Measurements from ENCODE around the gene CDCA4. TPM values are rescaled to one million over a fixed set of nuclear protein-coding genes. Genes with fewer than 3 reads are reported as not detected.

The CDCA4 gene
- polyA plus RNA-seq, 3 donors, result 17.4 to 19.3 (median 18.7) TPM

- DNase-seq (ENCODE audit: low read depth in 3 of 3, low spot score in 2 of 3), result no peak
Measured at GRCh38 chr14:104978746-104979691, 41.9 kb downstream of the CDCA4 start.

GRCh38 chr14:104977681-104978653 is 42.9 kb downstream of the CDCA4 start, which contains the start of gene AHNAK2:
AHNAK2 (minus strand) TSS chr14:104978374; CDS start chr14:104978237, 137 bp downstream.
- DNase-seq (ENCODE audit: low read depth in 3 of 3, low spot score in 2 of 3), result no peak

DNA sequence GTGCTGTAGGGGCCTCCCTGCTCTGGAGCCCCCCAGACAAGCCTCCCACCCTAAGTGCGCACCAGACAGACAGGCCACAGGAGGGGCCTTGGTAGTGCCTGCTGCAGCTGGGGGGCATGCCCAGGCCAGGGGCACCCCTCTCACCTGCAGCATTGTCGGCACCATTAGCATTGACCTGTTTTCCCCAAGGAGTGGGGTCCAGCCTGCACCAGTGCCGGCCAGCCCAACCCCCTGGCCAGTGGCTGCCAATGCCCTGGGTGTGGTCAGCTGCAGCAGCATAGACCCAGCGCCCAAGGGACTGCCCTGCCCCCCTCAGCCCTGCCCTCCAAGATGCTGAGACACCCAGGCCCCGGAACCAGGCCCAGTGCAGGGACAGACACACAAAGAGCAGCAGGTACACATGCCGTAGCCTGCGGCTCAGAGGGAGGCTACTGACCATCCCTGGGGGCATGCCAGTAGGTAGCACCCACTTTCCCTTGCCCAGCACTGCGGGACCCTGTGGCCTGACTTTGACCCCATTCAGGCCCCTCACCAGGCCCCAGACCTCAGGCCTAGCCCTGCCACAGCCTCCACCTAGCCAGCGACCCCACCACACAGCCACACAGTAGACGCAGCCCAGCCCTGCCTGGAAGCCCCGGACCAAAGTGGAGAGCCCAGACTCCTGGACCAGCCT is 43.7 kb downstream of the CDCA4 start:
- no peak for DNase-seq (ENCODE audit: low read depth in 3 of 3, low spot score in 2 of 3)

DNA sequence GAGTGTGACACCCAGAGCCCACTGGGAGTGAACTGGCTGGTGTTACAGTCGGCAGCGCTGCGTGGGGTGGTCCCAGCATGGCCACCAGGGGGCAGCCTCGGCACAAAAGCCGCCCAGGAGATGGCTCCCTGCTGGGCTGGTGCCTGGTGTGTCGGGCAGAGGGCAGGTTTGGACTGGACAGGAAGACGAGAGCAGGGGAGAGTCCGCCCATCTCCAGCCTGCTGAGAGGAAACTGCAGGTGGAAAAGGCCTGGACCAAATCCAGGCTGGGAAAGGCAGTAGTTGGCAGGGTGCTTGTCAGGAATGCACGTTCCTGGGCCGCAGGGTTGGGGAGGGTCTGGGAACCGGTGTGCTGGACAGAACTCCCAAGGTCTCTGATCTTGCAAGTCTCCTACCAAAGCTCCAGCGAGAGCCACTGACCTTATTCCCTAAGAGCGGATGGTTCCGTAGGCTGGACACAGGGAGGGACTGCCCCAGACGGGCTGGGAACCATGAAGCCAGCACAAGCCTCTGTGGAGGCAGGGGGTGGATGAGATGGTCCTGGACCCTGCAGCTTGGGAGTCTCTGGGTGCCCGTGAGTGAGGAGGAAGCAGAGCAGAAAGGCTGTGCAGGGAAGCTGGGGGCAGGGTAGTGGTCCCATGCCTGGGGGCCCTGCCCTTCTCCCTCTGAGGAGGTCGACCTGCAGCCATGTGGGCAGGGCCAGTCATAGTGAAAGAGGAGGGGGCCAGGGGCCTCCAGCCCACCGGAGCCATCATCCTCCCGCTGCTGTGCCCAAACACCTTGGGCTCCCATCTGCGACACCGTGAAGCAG is 44.5 kb downstream of the CDCA4 start:
- no peak for DNase-seq (ENCODE audit: low read depth in 3 of 3, low spot score in 2 of 3)

- no peak for DNase-seq (ENCODE audit: low read depth in 3 of 3, low spot score in 2 of 3)
Measured at GRCh38 chr14:104975481-104976197, 45.2 kb downstream of the CDCA4 start.

DNA sequence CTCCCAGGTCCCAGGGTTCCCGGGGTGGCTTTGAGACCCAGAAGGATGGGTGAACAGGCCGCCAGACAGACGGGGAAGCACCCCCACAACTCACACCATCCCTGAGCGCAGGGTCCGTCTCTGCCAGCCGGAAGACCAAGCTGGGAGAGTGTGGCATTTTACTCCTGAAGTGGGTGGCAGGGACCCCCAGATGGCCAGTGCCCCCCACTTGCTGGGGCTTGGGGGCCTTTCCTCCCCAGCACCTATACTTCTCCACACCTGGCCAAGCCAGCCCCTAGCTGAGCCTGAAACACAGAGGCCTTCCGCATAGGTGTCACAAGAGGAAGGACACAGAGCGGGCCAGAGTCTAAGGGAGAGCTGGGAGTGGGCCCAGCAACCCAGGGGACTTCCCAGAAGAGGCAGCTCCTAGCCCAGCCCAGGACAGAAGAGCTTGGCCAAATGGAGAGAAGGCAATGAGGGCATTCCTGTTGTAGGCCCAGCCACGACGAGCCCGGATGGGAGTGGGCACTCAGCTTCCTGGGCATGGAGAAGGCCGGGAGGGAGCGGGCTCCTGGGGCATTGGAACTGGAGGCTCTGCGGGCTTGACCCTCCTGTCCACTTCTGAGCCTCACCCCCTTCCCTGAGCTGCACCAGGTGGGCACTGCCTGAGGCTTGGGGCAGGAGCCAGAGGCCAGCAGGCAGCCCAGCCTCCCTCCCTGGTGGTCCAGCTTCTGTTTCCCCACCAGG is 46.1 kb downstream of the CDCA4 start:
- DNase-seq (ENCODE audit: low read depth in 3 of 3, low spot score in 2 of 3), result no peak

GRCh38 chr14:104974146-104974541 is 46.7 kb downstream of the CDCA4 start:
- DNase-seq (ENCODE audit: low read depth in 3 of 3, low spot score in 2 of 3), result no peak

DNA sequence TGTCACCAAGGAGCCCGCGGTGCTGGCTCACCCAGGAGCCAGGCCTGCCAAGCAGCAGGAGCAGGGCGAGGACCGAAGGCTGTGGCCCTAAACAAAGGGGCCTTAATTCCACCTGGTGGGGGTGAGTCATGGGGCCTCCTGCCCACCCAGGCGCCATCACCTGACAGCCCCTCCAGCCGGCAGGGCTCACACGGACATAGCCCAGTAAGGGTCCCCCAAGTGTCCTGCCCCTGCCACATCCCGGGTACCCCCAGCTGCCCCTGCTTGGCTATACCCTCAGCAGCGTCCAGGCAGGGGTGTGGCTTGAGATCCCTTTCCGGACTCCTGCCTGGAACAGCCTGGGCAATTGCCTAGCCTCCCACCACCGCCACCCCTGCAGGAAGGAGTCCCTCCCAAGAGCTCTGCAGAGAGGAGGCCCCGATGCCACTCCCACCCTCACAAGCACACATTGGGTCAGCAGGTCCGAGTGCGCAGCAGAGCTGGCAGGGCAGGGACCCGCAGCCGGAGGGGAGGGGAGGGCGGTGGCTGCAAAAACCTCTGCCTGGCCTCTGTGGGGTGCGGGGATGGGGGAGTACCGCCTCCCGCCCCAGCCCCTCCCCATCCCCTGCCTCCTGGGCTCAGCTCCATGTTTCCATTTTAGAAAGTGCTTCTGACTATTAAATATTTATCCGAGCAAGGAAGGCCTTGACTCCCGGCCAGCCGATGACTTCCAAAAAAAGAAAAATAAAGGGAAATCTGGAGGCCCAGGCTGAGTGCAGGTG is 47.3 kb downstream of the CDCA4 start:
- DNase-seq (ENCODE audit: low read depth in 3 of 3, low spot score in 2 of 3), result no peak

DNA sequence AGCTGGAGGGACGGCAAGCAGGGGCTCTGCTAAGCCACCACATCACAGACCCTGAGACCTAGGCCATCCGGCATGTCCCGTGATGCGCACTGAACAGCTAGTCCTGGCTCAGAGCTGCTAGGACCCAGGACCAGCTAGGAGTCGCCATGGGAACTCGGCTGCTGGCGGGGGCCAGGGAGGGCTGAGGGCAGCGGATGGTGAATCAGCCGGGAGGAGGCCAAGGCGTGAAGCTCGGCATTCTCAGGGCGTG is 47.8 kb downstream of the CDCA4 start:
- DNase-seq (ENCODE audit: low read depth in 3 of 3, low spot score in 2 of 3), result no peak

- DNase-seq (ENCODE audit: low read depth in 3 of 3, low spot score in 2 of 3), result no peak
Measured at GRCh38 chr14:104972301-104973134, 48.4 kb downstream of the CDCA4 start.

DNA sequence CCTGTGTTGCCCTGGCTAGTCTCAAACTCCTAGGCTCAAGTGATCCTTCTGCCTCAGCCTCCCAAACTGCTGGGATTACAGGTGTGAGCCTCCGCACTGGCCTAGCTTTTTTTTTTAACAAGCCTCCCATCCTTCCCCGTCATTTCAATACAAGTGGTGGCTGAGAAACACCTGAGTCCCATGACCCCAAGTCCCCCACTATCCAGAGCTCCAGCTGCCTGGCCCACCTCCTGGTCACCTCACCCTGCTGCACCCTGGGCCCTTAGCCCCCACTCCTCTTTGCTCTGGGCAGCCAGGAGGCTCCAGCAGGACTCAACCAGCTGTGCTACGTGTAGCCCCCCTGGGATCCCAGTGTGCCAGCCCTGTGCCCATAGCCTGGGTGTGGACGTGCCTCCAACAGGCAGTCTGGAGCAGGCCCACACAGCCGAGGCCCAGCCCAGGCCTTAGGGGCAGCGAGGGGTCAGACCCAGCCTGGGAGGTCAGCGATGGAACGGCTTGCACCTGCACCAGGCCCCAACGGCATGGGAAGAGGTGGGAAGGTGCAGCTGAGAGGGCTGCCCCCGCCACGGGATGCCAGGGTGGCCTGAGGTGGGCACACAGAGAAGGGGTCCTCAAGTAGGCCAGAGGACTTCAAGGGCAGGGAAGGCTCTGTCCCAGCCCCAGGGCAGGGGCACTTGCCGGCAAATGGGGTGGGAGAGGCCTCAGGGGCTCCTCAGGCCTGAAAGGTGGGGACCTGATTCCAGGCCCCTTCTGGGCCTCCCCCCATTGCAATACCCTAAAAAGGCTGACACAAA is 49.2 kb downstream of the CDCA4 start:
- no peak for DNase-seq (ENCODE audit: low read depth in 3 of 3, low spot score in 2 of 3)

DNA sequence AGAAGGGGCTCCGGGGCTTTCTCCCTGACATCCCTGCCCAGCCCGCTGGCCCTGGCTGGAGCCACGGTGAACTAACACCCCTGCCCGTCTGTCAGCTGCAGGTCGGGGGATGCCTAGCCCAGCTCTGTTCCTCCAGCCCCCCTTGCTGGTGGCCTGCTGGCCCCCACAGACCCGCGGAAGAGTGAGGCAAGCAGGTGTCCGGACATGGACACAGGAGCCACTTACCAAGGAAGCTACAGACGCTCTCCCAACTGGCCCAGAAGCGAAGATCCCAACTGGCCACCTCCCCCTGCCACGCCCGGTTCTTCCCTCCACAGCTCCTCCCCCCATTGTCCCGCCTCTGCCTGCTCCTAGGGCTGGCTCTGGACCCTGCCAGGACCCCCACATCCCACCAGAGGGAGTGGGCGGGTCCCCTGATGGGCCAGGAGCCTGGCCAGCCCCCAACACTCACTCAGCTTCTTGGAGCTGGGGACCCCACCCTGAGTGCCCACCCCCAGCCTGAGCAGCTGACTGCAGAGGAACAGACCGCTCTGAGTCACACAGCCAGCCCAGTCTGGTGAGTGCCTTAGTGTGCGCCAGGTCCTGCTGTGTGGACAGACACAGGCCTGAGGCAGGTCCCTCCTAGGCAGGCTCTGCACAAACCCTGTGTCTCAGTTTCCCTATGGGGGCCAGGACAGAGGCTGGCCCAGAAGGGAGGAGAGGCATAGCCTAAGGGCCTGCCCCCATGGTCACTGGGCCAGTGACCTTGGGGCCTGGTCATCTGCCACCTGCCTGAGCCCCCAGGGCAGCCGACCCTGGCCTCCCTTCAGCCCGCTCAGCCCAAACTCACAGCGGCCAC is 50.4 kb downstream of the CDCA4 start:
- no peak for DNase-seq (ENCODE audit: low read depth in 3 of 3, low spot score in 2 of 3)

GRCh38 chr14:104969741-104970230 is 51.1 kb downstream of the CDCA4 start:
- no peak for DNase-seq (ENCODE audit: low read depth in 3 of 3, low spot score in 2 of 3)

DNA sequence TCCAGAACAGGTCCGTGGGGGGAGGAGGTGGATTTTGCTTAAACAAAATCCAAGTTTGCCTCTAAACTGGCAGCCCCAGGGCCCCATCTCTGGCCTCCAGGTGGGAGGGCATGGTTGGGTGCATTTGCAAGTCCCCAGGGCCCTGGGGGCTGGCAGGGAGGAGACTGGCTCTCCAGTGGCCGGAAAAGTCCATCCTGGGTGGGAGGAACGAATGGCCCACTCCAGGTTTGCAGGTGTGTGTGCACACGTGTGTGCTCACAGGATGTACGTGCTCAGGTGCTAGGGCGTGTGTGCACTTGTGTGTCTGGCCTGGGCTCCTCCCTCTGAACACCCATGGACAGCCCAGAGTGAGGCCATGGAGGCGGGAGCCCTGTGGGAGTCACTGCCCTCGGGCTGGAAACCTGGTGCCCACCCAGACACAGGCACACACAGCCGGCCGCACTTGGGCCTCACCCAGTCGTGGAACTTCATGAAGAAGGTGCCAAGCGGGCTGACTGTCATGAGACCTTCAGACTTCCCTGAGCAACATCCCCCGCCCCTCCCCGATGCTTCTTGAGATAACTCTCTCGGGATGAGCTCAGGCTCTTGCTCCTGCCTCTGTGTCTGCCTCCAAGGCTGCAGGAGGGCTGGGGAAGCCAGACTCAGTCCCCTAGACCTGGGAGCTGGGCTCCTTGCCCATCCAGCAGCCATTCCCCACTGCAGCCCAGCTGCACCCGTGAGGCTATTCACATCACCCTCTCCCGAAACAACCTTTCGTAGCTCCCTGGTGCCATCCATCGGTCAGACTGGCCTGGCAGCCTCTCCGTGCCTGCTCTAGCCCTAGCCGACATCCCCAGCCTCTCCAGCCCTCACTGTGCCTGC is 52.1 kb downstream of the CDCA4 start:
- no peak for DNase-seq (ENCODE audit: low read depth in 3 of 3, low spot score in 2 of 3)
